SK-N-DZ (cell line): ENCODE results near the gene ANXA1.

Source experiments
- DNase-seq: peaks from one replicate; pipeline ENCODE4 v3.0.0-alpha.2; 2015; ENCODE audit warnings: low spot score

ANXA1 gene

GRCh38 chr9:73138516-73138915 lies 13.1 kb upstream of the ANXA1 start:
- DNase-seq, result no peak

GRCh38 chr9:73141282-73141681 lies 10.4 kb upstream of the ANXA1 start:
- no peak for DNase-seq

DNA sequence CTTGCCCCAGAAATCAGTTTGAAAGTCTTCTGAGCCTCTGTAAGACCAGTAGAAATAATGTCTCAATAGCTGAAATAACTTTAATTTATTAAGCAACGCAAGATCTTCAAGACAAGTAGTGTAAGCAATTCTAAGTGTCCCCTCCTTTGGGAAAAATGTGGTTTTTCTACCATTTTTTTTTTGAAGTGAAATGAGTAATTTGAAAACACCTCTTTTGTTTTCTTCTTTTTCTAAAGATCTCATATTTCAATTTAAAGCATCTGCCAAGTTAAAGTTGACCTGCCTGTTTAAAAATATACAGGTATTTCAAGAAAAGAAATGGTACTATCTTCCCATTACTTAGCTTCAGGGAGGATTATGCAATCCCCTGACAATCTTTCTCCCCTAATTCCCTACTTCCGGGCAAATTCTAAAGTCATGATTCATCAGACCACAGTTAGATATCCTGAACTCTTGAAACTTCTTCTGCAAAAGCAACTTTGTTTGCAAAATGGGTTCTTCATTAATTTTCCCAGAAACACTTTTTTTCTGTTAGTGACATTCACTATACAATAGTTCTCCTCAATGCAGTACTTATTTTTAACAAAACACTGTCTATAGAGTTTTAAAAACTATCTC lies 7.8 kb upstream of the ANXA1 start:
- no peak for DNase-seq

GRCh38 chr9:73146111-73146815 lies 5.4 kb upstream of the ANXA1 start:
- no peak for DNase-seq

DNA sequence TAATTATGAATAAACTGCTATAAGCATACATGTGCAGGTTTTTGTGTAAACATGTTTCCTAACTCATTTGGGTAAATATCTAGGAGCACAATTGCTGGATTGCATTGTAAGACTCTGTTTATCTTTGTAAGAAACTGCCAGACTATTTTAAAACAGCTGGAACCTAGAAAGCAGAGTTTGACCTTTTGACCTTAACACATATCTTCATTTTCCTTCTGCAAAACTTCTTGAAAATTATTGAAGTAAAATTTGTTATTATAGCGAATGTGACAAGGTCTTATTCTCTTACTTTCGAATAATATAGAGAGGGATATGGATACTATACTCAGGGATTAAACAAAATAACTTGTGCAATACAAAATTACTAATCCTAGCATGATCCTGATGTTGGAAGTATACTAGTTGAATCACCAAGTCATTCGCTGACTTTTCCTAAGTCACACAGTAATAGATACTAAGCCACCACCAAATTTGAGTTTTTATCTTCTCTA lies 3.2 kb upstream of the ANXA1 start:
- no peak for DNase-seq

GRCh38 chr9:73149371-73150067 lies 2.1 kb upstream of the ANXA1 start:
- no peak for DNase-seq

- DNase-seq, result no peak
These were observed 829 bp downstream of the ANXA1 start for GRCh38 chr9:73152543-73152844.

- DNase-seq, result no peak
These were observed 1.3 kb downstream of the ANXA1 start for GRCh38 chr9:73152953-73153352.

DNA sequence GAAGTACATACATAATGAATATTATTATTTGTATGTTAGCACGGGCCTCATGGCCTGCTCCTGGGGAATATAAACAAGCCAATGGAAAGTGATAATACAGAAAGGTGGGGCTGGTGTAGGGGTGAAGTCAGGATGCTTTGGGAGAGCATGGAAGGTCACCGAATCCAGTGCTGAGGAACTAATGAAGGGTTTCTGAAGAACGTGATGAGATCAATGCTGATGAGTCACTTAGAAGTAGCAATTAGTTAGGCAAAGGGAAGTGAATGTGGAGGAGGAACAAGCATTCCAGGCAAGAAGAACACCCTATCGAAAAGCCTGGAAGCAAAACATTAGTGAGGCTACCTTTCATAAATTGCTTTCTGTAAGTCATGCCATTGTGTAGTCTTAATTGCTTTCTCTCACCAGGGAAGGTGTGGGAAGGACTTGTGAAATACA lies 2.1 kb downstream of the ANXA1 start:
- DNase-seq, result no peak

DNA sequence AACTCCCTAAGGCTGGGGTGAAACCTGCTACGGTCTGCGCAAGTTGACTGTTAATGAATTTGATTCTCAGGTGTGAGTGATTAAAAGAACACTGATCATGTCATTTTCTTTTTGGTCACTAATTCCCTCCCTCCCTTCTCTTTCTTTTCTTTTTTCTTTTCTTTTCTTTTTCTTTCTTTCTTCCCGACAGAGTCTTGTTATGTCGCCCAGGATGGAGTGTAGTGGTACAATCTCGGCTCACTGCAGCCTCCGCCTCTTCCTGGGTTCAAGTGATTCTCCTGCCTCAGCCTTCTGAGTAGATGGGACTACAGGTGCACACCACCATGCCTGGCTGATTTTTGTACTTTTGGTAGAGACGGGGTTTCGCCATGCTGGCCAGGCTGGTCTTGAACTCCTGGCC lies 2.6 kb downstream of the ANXA1 start:
- DNase-seq, result no peak

DNA sequence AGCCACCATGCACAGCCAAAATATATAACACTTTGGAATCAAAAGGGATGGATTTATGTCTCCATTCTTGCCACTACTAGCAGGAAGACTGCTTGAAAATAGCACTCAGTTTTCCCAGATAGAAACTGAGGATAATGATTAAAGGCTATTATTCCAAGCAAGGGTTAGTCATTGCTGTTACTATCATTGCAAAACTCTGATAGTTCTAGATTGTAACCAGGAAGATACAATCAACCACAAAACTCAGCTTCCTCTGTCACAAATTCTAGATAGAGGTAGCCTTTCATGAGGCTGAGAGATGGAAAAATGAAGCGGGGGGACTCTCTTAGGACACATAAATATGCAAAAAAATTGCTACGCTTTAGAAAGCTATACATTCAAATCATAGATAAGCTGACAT lies 3.1 kb downstream of the ANXA1 start:
- DNase-seq, result no peak

GRCh38 chr9:73155377-73155776 lies 3.7 kb downstream of the ANXA1 start:
- DNase-seq, result no peak

DNA sequence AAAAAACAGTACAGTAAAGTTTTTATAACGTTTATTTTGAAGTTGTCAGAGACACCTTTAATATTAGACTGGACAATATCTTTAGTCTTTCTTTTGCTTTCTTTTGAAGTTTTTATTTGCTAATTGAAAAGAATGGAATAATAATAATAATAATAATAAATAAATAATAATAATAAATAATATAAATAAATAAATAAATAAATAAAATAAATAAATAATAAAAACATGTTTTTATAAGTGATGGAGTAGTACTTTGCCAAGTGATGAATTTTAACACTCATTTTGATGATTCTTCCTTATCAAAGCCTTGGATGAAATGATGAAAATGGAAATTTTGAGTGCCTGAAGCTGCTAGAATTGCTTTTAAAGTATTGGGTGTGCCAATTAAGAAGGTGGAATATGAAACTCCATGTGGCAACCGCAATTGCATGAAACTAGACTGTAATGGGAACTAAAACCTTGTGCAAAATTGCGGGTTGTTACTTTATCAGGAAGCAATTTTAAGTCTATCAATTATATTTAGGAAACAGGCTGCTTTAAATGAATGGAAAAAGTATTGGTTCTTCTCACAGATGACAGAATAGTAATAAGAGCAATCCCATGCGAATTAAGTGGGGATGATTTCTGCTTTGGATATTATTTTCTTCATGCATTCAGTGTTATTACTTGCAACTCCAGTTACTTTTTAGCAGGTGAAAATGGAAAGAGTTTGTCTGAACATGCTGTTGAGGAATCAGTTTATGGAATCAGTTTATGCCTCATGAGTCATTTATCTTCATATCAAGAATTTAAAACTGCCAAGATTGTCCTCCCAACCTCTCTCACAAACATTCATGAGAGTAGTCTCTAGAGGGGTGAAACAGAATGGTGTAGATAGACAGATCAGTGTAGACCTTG lies 4.6 kb downstream of the ANXA1 start:
- no peak for DNase-seq

DNA sequence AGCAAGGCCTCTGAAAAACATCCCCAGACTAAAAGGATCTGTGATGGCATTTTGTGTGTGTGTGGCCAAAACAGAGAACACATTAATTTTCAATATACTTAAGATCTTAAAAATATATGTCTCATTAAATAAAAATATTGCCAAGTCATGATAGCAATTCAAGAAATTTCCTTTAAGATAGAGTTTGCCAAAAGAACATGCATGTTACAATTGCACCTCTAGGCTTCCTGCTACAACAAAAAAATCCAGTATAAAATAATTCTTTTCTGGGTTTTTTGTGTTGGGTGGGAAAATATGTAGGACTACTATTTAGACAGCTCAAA lies 5.2 kb downstream of the ANXA1 start:
- no peak for DNase-seq

DNA sequence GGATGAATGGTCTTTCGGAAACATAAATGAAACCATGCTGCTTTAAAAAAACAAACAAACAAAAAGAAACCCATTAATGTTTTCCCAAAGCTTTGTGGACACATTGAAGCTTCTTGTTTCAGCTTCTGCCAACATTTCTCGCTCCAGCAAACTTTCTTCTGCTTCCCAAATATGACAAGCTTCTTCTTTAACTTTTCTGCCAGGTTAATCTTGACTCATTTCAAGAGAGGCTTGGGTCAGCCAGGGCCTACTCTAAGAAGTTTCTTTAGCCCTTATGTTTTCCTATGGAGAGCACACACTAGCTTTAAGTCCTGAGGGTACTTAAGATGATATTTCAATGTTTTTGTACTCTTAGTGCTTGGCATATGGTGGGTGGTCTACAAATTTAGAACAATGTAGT lies 6.1 kb downstream of the ANXA1 start:
- DNase-seq, result no peak

GRCh38 chr9:73158723-73159122 lies 7.1 kb downstream of the ANXA1 start:
- no peak for DNase-seq

DNA sequence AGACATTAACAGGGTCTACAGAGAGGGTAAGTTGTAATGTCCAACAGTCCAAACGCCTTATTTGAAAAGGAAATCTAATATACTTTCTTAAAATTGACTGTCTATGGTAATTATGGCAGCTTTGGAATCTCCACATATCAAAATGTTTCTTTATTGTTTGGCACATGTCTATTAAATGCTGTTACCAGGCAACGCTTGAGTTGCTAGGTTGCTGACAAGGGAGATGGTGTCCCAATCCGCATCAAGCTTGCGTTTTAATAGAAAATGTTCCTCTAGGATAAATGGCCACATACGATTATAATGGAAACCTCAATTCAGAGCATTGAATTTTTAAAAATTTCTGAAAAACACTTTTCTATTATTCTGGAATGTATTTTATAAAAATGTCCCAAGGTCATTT lies 9.2 kb downstream of the ANXA1 start:
- no peak for DNase-seq

- no peak for DNase-seq
These were observed 11.5 kb downstream of the ANXA1 start for GRCh38 chr9:73162987-73163768.

- no peak for DNase-seq
These were observed 14.2 kb downstream of the ANXA1 start for GRCh38 chr9:73165911-73166310.

GRCh38 chr9:73166468-73166867 lies 14.8 kb downstream of the ANXA1 start:
- DNase-seq, result no peak

- no peak for DNase-seq
These were observed 15.9 kb downstream of the ANXA1 start for GRCh38 chr9:73167614-73168013.
